ENCODE results near the gene CTPS2. TPM values are rescaled to one million over a fixed set of nuclear protein-coding genes. Genes with fewer than 3 reads are reported as not detected.

CTPS2 gene
- polyA plus RNA-seq, 1 experiment, result 3.7 TPM

DNA sequence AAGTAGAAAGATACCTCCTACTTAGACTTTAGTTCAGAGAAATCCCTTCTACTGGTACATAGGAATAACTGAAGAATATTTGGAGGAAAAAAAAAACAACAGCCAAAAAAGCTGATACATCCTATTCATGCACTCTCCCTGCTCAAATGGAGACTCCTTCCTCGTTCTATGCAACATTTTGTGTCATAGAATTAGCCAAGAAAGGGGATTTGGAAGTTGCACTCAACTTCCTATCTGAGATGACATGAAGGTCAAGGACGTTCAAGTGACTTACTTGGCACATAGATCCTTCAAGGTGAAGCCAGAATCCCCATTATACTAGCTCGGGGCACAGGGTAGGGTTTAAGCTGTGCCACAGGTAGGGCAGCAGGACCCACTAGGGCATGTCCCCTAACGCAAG, 118.7 kb downstream of the CTPS2 start:
- POLR2A ChIA-PET, result no interaction called here
- DNase-seq (ENCODE audit: low read depth), result no peak
- H3K36me3 ChIP-seq (ENCODE audit: control insufficient read depth, insufficient read depth, low read length), result no peaks in the 10 kb centered on the region; the same call in 1 of the 2 replicates
- TF ChIP-seq, protein P1, sequence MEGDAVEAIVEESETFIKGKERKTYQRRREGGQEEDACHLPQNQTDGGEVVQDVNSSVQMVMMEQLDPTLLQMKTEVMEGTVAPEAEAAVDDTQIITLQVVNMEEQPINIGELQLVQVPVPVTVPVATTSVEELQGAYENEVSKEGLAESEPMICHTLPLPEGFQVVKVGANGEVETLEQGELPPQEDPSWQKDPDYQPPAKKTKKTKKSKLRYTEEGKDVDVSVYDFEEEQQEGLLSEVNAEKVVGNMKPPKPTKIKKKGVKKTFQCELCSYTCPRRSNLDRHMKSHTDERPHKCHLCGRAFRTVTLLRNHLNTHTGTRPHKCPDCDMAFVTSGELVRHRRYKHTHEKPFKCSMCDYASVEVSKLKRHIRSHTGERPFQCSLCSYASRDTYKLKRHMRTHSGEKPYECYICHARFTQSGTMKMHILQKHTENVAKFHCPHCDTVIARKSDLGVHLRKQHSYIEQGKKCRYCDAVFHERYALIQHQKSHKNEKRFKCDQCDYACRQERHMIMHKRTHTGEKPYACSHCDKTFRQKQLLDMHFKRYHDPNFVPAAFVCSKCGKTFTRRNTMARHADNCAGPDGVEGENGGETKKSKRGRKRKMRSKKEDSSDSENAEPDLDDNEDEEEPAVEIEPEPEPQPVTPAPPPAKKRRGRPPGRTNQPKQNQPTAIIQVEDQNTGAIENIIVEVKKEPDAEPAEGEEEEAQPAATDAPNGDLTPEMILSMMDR (IDR thresholded peaks at IDR 0.05; ENCODE audit: insufficient read depth, low read depth, low read length), result no peak
- no peaks in the 10 kb centered on the region for H3K27me3 ChIP-seq (ENCODE audit: control insufficient read depth, insufficient read depth, low read length)
- H3K4me3 ChIP-seq (ENCODE audit: low read depth, low read length), result no peak overlapping the region
- CTCF ChIA-PET, result no interaction called here

DNA sequence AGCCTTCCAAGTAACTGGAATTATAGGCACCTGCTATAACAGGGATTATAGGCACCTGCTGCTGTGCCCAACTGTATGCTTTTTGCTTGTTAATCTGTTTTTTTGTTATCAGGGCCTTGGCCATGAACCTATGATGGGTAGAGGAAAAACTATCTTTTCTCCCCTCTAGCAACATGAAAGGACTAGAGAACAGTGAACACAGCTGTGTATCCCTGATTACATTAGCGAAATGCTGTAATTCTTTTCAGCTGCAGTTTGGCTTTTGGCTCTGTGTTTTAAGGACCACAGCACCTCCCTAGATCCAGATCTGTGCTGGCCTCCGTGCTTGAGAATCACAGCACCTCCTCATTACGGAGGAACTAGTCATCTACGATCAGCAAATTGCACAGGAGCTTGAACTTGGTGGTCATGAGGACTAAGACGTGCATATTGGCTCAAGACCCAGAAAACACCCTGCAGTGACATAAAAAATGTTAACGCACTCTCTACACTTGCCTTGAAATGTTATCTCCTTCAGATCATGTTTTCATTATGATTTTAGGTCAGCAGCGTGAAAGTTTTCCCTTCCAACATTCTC, 120.2 kb downstream of the CTPS2 start:
- TF ChIP-seq, protein P1 (IDR thresholded peaks at IDR 0.05; ENCODE audit: insufficient read depth, low read depth, low read length), result no peak
- CTCF ChIA-PET, result no interaction called here
- Histone ChIP-seq H3K36me3 (ENCODE audit: control insufficient read depth, insufficient read depth, low read length) (no peaks in the 10 kb centered on the region; the same call in 1 of the 2 replicates), H3K4me3 (ENCODE audit: low read depth, low read length) (no peak overlapping the region), H3K27me3 (ENCODE audit: control insufficient read depth, insufficient read depth, low read length) (no peaks in the 10 kb centered on the region)
- POLR2A ChIA-PET, result no interaction called here
- DNase-seq (ENCODE audit: low read depth), result no peak

DNA sequence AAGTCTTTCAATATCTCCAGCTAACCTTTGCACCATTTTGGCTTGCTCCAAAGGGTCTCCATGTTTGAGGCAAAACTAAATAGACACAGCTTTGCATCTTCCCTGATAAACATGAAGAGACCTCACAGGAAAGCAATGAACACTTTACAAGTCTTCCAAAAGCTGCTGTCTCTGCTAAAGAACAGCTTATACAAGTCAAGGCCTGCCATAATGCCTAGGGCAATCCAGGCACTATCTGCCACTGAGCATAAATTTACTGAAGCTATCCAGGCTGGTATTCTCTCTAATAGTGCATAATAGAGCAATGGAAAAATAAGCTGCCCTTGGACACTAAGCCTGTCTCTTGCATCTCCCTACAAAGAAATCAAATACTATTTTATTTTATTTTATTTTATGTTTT, 122.6 kb downstream of the CTPS2 start:
- Histone ChIP-seq H3K4me3 (ENCODE audit: low read depth, low read length) (no peak overlapping the region), H3K27me3 (ENCODE audit: control insufficient read depth, insufficient read depth, low read length) (no peaks in the 10 kb centered on the region), H3K36me3 (ENCODE audit: control insufficient read depth, insufficient read depth, low read length) (no peaks in the 10 kb centered on the region; the same call in 1 of the 2 replicates)
- TF ChIP-seq, protein P1 (IDR thresholded peaks at IDR 0.05; ENCODE audit: insufficient read depth, low read depth, low read length), result no peak
- no peak for DNase-seq (ENCODE audit: low read depth)
- ChIA-PET POLR2A (no interaction called here), CTCF (interaction anchor here (0.6 kb wide), 1 partner anchor 23 kb away, joined by 3 read pairs; no protein-coding TSS in a partner anchor)

DNA sequence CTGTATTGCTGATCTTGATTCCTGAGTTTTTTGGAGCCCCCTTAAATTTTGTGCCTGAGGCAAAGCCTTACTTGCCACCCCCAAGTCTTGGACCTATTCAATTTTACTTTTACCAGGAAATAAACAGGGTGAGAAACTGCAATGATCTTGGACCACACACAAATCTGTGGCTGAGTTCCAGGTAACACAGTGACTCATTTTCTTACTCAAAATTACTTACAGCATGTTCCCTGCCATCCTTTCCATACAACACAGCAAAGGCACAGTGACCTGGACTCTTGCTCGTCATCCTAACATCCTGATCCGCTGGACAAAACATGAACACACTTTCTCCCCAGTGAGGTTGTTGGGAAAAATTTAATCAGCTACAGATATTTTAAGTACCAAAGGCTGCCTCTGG, 123.3 kb downstream of the CTPS2 start:
- CTCF ChIA-PET, result no interaction called here

DNA sequence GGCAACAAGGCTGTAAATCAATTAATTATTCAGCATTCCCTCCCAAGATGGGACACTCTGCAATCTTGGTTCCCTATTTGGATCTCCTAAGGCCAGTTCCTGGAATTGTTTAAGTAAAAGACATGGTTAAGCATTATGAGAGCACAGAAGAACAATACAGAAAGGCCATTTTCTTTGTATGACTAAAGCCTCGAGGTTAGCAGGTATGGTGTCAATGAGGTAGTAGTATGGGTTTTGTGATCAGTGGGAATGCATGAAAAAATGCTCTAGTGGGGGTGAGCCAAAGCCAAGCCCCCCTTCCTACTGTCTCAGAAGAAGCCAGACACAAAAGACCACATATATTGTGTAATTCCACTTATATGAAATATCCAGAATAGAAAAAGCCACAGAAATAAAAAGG, 124.2 kb downstream of the CTPS2 start:
- H3K4me3 ChIP-seq (ENCODE audit: low read depth, low read length), result no peak overlapping the region
- H3K27me3 ChIP-seq (ENCODE audit: control insufficient read depth, insufficient read depth, low read length), result no peaks in the 10 kb centered on the region
- ChIA-PET CTCF (no interaction called here), POLR2A (no interaction called here)
- H3K36me3 ChIP-seq (ENCODE audit: control insufficient read depth, insufficient read depth, low read length), result no peaks in the 10 kb centered on the region; the same call in 1 of the 2 replicates
- DNase-seq (ENCODE audit: low read depth), result no peak
- TF ChIP-seq, protein P1 (IDR thresholded peaks at IDR 0.05; ENCODE audit: insufficient read depth, low read depth, low read length), result no peak

More for the DNA sequence above, 123.3 kb downstream of the CTPS2 start:
- TF ChIP-seq, protein P1 (IDR thresholded peaks at IDR 0.05; ENCODE audit: insufficient read depth, low read depth, low read length), result no peak
- no peak for DNase-seq (ENCODE audit: low read depth)
- Histone ChIP-seq H3K36me3 (ENCODE audit: control insufficient read depth, insufficient read depth, low read length) (no peaks in the 10 kb centered on the region; the same call in 1 of the 2 replicates), H3K27me3 (ENCODE audit: control insufficient read depth, insufficient read depth, low read length) (no peaks in the 10 kb centered on the region), H3K4me3 (ENCODE audit: low read depth, low read length) (no peak overlapping the region)
- POLR2A ChIA-PET, result no interaction called here

Data from BJ (cell line).